Neuronal stem cell (in vitro differentiated cells): ENCODE results near the gene HOXC9.
A peak's percentile ranks its signal among the peaks of the same experiment; 100 is the strongest.

Experiments used
- DNase-seq: peaks from one replicate; pipeline ENCODE4 v3.0.0-alpha.2; 2013; ENCODE audit warnings: low spot score
- H2AFZ ChIP-seq: one replicate; pipeline ENCODE4 v1.6.1; 2013; ENCODE audit warnings: mild to moderate bottlenecking, low read length, inconsistent platforms
- H2AK5ac ChIP-seq: 2 replicates; pipeline ENCODE4 v1.6.1; 2013; ENCODE audit warnings: low read depth, mild to moderate bottlenecking, inconsistent platforms, low read length, moderate library complexity, mixed read lengths
- H2BK120ac ChIP-seq: 2 replicates; pipeline ENCODE4 v1.6.1; 2013; ENCODE audit warnings: low read depth, mild to moderate bottlenecking, inconsistent platforms, low read length, moderate library complexity, mixed read lengths
- H2BK12ac ChIP-seq: one replicate; pipeline ENCODE4 v1.6.1; 2013; ENCODE audit warnings: low read length, inconsistent platforms
- H2BK15ac ChIP-seq: 2 replicates; pipeline ENCODE4 v1.6.1; 2013; ENCODE audit warnings: mild to moderate bottlenecking, low read length, inconsistent platforms, mixed read lengths
- H2BK5ac ChIP-seq: one replicate; pipeline ENCODE4 v1.6.1; 2013; ENCODE audit warnings: inconsistent platforms, mild to moderate bottlenecking, low read length, moderate library complexity
- H3K14ac ChIP-seq: one replicate; pipeline ENCODE4 v1.6.1; 2013; ENCODE audit warnings: low read length, inconsistent platforms
- H3K18ac ChIP-seq: 2 replicates; pipeline ENCODE4 v1.6.1; 2013; ENCODE audit warnings: low read length, inconsistent platforms
- H3K23ac ChIP-seq: 2 replicates; pipeline ENCODE4 v1.6.1; 2013; ENCODE audit warnings: low read depth, mild to moderate bottlenecking, mixed read lengths, low read length, inconsistent platforms; ENCODE audit not compliant: poor library complexity
- H3K27ac ChIP-seq: replicated peaks from 3 replicates; pipeline ENCODE4 v1.5.1; 2013; ENCODE audit warnings: low read length, inconsistent platforms
- H3K27me3 ChIP-seq, 3 experiments: 2 replicates each; pipeline ENCODE4 v1.6.1; 2013; ENCODE audit warnings: low read length in 3 of 3, mild to moderate bottlenecking in 2 of 3, inconsistent platforms in 1 of 3, low read depth in 1 of 3, mixed read lengths in 1 of 3, moderate library complexity in 1 of 3; ENCODE audit not compliant: control insufficient read depth in 3 of 3, insufficient read depth in 3 of 3
- H3K36me3 ChIP-seq, 2 donors: replicated peaks in 1 of 2; 2 replicates each; pipeline ENCODE4 v1.6.1; 2013; ENCODE audit warnings: low read length in 2 of 2; ENCODE audit not compliant: control insufficient read depth in 2 of 2, insufficient read depth in 2 of 2
- H3K4ac ChIP-seq: 2 replicates; pipeline ENCODE4 v1.6.1; 2013; ENCODE audit warnings: inconsistent platforms, mild to moderate bottlenecking, low read length, moderate library complexity
- H3K4me1 ChIP-seq, 2 donors: 1 replicate in 1 of 2; 2 replicates in 1 of 2; pipeline ENCODE4 v1.6.1; 2013; ENCODE audit warnings: low read length in 2 of 2, low read depth in 1 of 2; ENCODE audit not compliant: control insufficient read depth in 2 of 2, insufficient read depth in 1 of 2
- H3K4me2 ChIP-seq: one replicate; pipeline ENCODE4 v1.6.1; 2013; ENCODE audit warnings: mild to moderate bottlenecking, low read length, inconsistent platforms; ENCODE audit not compliant: insufficient read depth, poor library complexity, severe bottlenecking
- H3K4me3 ChIP-seq, 2 donors: 2 replicates each; pipeline ENCODE4 v1.5.1; 2013; ENCODE audit warnings: low read length in 2 of 2, mild to moderate bottlenecking in 2 of 2, inconsistent platforms in 1 of 2, moderate library complexity in 1 of 2
- H3K79me1 ChIP-seq: one replicate; pipeline ENCODE4 v1.6.1; 2013; ENCODE audit warnings: low read depth, mild to moderate bottlenecking, inconsistent platforms, low read length, moderate library complexity
- H3K9ac ChIP-seq: one replicate; pipeline ENCODE4 v1.6.1; 2013; ENCODE audit warnings: mild to moderate bottlenecking, low read depth, low read length, inconsistent platforms; ENCODE audit not compliant: poor library complexity
- H3K9me3 ChIP-seq, 2 donors: replicated peaks in 1 of 2; 2 replicates each; pipeline versions ENCODE3 to v1.6.1; 2013; ENCODE audit warnings: low read length in 2 of 2, mild to moderate bottlenecking in 2 of 2, inconsistent platforms in 1 of 2, low read depth in 1 of 2, mixed read lengths in 1 of 2, moderate library complexity in 1 of 2; ENCODE audit not compliant: control insufficient read depth in 2 of 2, insufficient read depth in 1 of 2
- H4K8ac ChIP-seq: one replicate; pipeline ENCODE4 v1.6.1; 2013; ENCODE audit warnings: low read depth, mild to moderate bottlenecking, inconsistent platforms, low read length, moderate library complexity
- H4K91ac ChIP-seq: one replicate; pipeline ENCODE4 v1.6.1; 2013; ENCODE audit warnings: low read length, low read depth, mild to moderate bottlenecking, inconsistent platforms; ENCODE audit not compliant: poor library complexity
- WGBS, 2 donors: extraction: QIAGEN DNeasy Blood & Tissue Kit; methylation state at CpG; one replicate each; pipeline ENCODE4 v1.1.7; 2013; ENCODE audit warnings: missing lambda C conversion rate in 2 of 2, mixed read lengths in 1 of 2; ENCODE audit not compliant: insufficient read length in 2 of 2, insufficient replicate concordance in 1 of 2; ENCODE audit errors: extremely low coverage in 2 of 2; 5-methylcytosine and 5-hydroxymethylcytosine counted together

HOXC9 gene

DNA sequence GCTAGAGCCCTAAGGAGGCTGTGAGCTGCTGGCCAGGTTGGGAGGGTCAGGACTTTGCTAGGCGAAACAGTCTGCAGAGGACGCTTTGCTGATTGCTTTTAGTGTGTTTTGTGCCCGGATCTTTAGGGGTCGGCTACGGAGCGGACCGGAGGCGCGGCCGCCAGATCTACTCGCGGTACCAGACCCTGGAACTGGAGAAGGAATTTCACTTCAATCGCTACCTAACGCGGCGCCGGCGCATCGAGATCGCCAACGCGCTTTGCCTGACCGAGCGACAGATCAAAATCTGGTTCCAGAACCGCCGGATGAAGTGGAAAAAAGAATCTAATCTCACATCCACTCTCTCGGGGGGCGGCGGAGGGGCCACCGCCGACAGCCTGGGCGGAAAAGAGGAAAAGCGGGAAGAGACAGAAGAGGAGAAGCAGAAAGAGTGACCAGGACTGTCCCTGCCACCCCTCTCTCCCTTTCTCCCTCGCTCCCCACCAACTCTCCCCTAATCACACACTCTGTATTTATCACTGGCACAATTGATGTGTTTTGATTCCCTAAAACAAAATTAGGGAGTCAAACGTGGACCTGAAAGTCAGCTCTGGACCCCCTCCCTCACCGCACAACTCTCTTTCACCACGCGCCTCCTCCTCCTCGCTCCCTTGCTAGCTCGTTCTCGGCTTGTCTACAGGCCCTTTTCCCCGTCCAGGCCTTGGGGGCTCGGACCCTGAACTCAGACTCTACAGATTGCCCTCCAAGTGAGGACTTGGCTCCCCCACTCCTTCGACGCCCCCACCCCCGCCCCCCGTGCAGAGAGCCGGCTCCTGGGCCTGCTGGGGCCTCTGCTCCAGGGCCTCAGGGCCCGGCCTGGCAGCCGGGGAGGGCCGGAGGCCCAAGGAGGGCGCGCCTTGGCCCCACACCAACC lies 29.8 kb downstream of the HOXC9 start:
- H3K14ac ChIP-seq: no peak overlapping the region
- H3K4me3 ChIP-seq: no peak overlapping the region
- H2BK120ac ChIP-seq: no peak overlapping the region
- H3K79me1 ChIP-seq: no peaks in the 10 kb centered on the region
- no peak overlapping the region for H4K91ac ChIP-seq
- no peak overlapping the region for H2BK12ac ChIP-seq
- H2AK5ac ChIP-seq: no peak overlapping the region
- H3K9me3 ChIP-seq: peaks cover 4 to 5% of the 10 kb centered on the region in 2 donors
- H3K36me3 ChIP-seq: no peaks in the 10 kb centered on the region
- no peak overlapping the region for H3K9ac ChIP-seq
- no peak overlapping the region for H2BK5ac ChIP-seq
- H3K27me3 ChIP-seq: peaks cover 66 to 99% (median 97%) of the 10 kb centered on the region in 3 experiments
- WGBS, 2 donors: no CpG with 5 or more reads among the region's 53 CpGs
- H3K23ac ChIP-seq: no peak overlapping the region
- H3K4me1 ChIP-seq: no peaks in the 10 kb centered on the region
- no peak overlapping the region for H3K27ac ChIP-seq
- no peak overlapping the region for H3K4ac ChIP-seq
- no peak overlapping the region for H3K18ac ChIP-seq
- H3K4me2 ChIP-seq: no peak overlapping the region
- H2AFZ ChIP-seq: peak overlapping the region; percentile 72
- H2BK15ac ChIP-seq: no peak overlapping the region
- no peak for DNase-seq
- no peak overlapping the region for H4K8ac ChIP-seq

DNA sequence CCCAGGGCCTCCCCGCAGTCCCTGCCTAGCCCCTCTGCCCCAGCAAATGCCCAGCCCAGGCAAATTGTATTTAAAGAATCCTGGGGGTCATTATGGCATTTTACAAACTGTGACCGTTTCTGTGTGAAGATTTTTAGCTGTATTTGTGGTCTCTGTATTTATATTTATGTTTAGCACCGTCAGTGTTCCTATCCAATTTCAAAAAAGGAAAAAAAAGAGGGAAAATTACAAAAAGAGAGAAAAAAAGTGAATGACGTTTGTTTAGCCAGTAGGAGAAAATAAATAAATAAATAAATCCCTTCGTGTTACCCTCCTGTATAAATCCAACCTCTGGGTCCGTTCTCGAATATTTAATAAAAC lies 30.5 kb downstream of the HOXC9 start:
- Histone ChIP-seq H2BK5ac (no peak overlapping the region), H4K91ac (no peak overlapping the region), H2BK12ac (no peak overlapping the region), H2AK5ac (no peak overlapping the region), H2AFZ (no peak overlapping the region), H3K4ac (no peak overlapping the region), H3K36me3 (no peaks in the 10 kb centered on the region), H3K4me2 (no peak overlapping the region), H3K4me3 (no peak overlapping the region), H3K27ac (no peak overlapping the region), H3K14ac (no peak overlapping the region), H2BK120ac (no peak overlapping the region), H3K9ac (no peak overlapping the region), H3K4me1 (no peaks in the 10 kb centered on the region), H3K18ac (no peak overlapping the region), H2BK15ac (no peak overlapping the region), H3K23ac (no peak overlapping the region), H3K9me3 (peaks cover 4 to 5% of the 10 kb centered on the region in 2 donors), H4K8ac (no peak overlapping the region), H3K79me1 (no peaks in the 10 kb centered on the region), H3K27me3 (peaks cover 70 to 99% (median 97%) of the 10 kb centered on the region in 3 experiments)
- no peak for DNase-seq
- no CpG with 5 or more reads among the region's 7 CpGs for WGBS, 2 donors

DNA sequence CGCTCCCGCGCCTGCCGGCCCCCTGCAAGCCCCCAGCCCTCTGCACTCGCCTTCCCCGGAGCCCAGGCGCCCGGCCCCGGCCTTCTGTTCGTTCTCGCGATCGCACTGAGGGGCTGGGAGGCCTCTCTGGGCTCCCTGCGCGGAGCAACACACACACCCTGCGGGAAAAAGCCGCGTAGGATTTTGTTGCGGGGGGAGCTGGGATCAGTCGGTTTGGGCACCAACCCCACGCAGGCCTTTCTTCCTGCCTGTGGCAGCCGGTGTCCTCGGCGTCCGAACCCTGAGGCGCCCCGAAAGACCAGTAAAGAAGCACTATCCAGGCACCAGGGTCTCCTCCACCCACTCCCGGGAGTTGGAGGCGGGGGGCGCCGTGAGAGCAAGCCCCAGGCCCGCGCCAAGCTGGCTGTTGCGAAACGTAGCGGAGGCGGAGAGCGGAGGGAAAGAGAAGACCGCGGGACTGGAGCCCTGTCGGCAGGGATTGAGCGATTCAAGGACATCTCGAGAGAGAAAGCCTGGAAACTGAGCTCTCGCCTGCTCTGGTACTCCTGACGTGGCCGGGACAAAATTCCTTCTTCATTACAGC lies 31.0 kb downstream of the HOXC9 start:
- Histone ChIP-seq H3K36me3 (no peaks in the 10 kb centered on the region), H3K23ac (no peak overlapping the region), H3K4me1 (no peaks in the 10 kb centered on the region), H2AFZ (peak overlapping the region; percentile 72), H3K18ac (no peak overlapping the region), H4K91ac (no peak overlapping the region), H2BK12ac (no peak overlapping the region), H3K9me3 (peaks cover 4 to 5% of the 10 kb centered on the region in 2 donors), H3K4ac (no peak overlapping the region), H3K14ac (peak overlapping the region; percentile 63), H3K79me1 (no peaks in the 10 kb centered on the region), H2BK120ac (no peak overlapping the region), H3K4me3 (no peak overlapping the region), H3K27me3 (peaks cover 67 to 99% (median 97%) of the 10 kb centered on the region in 3 experiments), H2BK15ac (no peak overlapping the region), H3K9ac (no peak overlapping the region), H2BK5ac (no peak overlapping the region), H4K8ac (no peak overlapping the region), H2AK5ac (no peak overlapping the region), H3K4me2 (no peak overlapping the region), H3K27ac (no peak overlapping the region)
- no CpG with 5 or more reads among the region's 46 CpGs for WGBS, 2 donors
- no peak for DNase-seq

DNA sequence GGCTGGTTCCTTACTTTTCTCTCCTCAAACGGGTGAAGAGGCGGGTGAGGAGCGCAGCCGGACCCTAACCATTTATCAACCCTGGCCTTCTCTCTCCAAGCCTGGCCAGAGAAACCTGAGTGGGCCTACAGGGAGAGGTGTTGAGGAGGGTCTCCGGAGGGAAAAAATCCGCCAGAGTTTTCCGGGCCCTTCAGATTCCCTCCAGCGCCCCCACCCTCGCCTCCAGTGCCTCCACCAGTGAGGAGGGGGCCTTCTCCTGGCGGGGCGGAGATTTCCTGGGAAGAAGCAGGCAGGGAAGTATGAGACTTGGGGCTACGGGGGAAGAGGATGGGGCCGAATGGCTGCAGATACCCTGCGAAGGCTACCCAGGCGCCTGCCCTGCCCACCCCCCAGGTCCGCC lies 31.5 kb downstream of the HOXC9 start:
- no peak overlapping the region for H2AFZ ChIP-seq
- H2BK5ac ChIP-seq: no peak overlapping the region
- H3K79me1 ChIP-seq: no peaks in the 10 kb centered on the region
- H3K14ac ChIP-seq: no peak overlapping the region
- H2BK15ac ChIP-seq: no peak overlapping the region
- WGBS, 2 donors: no CpG with 5 or more reads among the region's 16 CpGs
- no peak overlapping the region for H3K23ac ChIP-seq
- H2BK12ac ChIP-seq: no peak overlapping the region
- no peak overlapping the region for H2BK120ac ChIP-seq
- H3K18ac ChIP-seq: no peak overlapping the region
- no peak overlapping the region for H4K91ac ChIP-seq
- no peak for DNase-seq
- no peak overlapping the region for H3K4me2 ChIP-seq
- H3K27ac ChIP-seq: no peak overlapping the region
- H2AK5ac ChIP-seq: no peak overlapping the region
- no peak overlapping the region for H3K4ac ChIP-seq
- no peak overlapping the region for H4K8ac ChIP-seq
- peaks cover 66 to 99% (median 97%) of the 10 kb centered on the region in 3 experiments for H3K27me3 ChIP-seq
- peaks cover 4 to 5% of the 10 kb centered on the region in 2 donors for H3K9me3 ChIP-seq
- H3K9ac ChIP-seq: no peak overlapping the region
- no peaks in the 10 kb centered on the region for H3K36me3 ChIP-seq
- H3K4me3 ChIP-seq: no peak overlapping the region
- H3K4me1 ChIP-seq: no peaks in the 10 kb centered on the region
